Sigmoid colon (tissue), 4 donors: ENCODE measurements around the gene TTC32.
"Not testable (repeated sequence)": the region's sequence is repeated elsewhere in the genome, so short reads cannot be mapped to it uniquely, and the experiment has no call there.

Experiments used
- CTCF ChIP-seq, 4 experiments: fragments of 450-650 bp in 3 of 4; fragments of 200-600 bp in 1 of 4; IDR thresholded peaks; one replicate each; pipeline ENCODE4 v1.5.1; 2016 to 2019; ENCODE audit warnings: antibody characterized with exemption in 4 of 4, mild to moderate bottlenecking in 3 of 4, moderate library complexity in 2 of 4
- EP300 ChIP-seq, 4 donors: sonication (generic); formaldehyde crosslinking; IDR thresholded peaks; one replicate each; pipeline ENCODE4 v1.6.1; 2017; ENCODE audit warnings: antibody characterized with exemption in 4 of 4
- POLR2A ChIP-seq, 2 donors: fragments of 450-650 bp; IDR thresholded peaks; one replicate each; pipeline ENCODE4 v1.6.1; 2016; ENCODE audit warnings: antibody characterized with exemption in 2 of 2, mild to moderate bottlenecking in 2 of 2, moderate library complexity in 2 of 2
- POLR2AphosphoS5 ChIP-seq, 4 donors: sonication (generic); formaldehyde crosslinking; IDR thresholded peaks; one replicate each; pipeline ENCODE4 v1.6.1; 2017; ENCODE audit warnings: antibody characterized with exemption in 4 of 4

DNA sequence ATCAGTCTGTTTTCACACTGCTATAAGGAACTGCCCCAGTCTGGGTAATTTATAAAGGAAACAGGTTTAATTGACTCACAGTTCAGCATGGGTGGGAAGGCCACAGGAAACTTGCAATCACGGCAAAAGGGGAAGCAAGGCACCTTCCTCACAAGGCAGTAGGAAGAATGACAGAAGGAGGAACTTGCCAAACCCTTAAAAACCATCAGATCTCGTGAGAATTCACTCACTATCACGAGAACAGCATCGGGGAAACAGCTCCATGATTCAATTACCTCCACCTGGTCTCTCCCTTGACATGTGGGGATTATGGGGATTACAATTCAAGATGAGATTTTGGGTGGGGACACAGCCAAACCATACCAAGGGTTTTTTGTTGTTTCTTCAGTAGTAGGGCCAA is 9.8 kb downstream of the TTC32 start:
- TF ChIP-seq CTCF, POLR2A, POLR2AphosphoS5, EP300 (IDR thresholded peaks at IDR 0.05): not testable (repeated sequence)
